ENCODE measurements around the gene NMU.
"Not testable (repeated sequence)": the region's sequence is repeated elsewhere in the genome, so short reads cannot be mapped to it uniquely, and the experiment has no call there.

The NMU gene
- total RNA-seq = 0 to 0.07 reads per million in 2 donors

GRCh38 chr4:55635741-55636655, at the start of gene NMU:
Gene NMU (minus strand): TSS chr4:55636298. CDS start chr4:55636192, 106 bp downstream.
- peak; percentile 1 for DNase-seq

- no peak for DNase-seq
These were observed 48.2 kb upstream of the NMU start for GRCh38 chr4:55684276-55684675.

GRCh38 chr4:55682797-55683196, 46.7 kb upstream of the NMU start:
- not testable (repeated sequence) for DNase-seq

- DNase-seq = no peak
These were observed 46.2 kb upstream of the NMU start for GRCh38 chr4:55682295-55682694.

GRCh38 chr4:55681430-55681829, 45.3 kb upstream of the NMU start:
- DNase-seq = no peak

- DNase-seq = no peak
These were observed 39.2 kb upstream of the NMU start for GRCh38 chr4:55675196-55675793.

- no peak for DNase-seq
These were observed 37.3 kb upstream of the NMU start for GRCh38 chr4:55673424-55673823.

- no peak for DNase-seq
These were observed 35.6 kb upstream of the NMU start for GRCh38 chr4:55671667-55672066.

GRCh38 chr4:55670695-55671094, 34.6 kb upstream of the NMU start:
- DNase-seq = no peak

GRCh38 chr4:55668449-55668848, 32.4 kb upstream of the NMU start:
- DNase-seq = no peak

GRCh38 chr4:55666535-55666934, 30.4 kb upstream of the NMU start:
- no peak for DNase-seq

- DNase-seq = no peak
These were observed 27.0 kb upstream of the NMU start for GRCh38 chr4:55663145-55663544.

- DNase-seq = no peak
These were observed 25.4 kb upstream of the NMU start for GRCh38 chr4:55661398-55662056.

GRCh38 chr4:55658657-55659056, 22.6 kb upstream of the NMU start:
- no peak for DNase-seq

- DNase-seq = no peak
These were observed 18.0 kb upstream of the NMU start for GRCh38 chr4:55654131-55654530.

- DNase-seq = no peak
These were observed 14.4 kb upstream of the NMU start for GRCh38 chr4:55650483-55650882.

- DNase-seq = no peak
These were observed 1.2 kb upstream of the NMU start for GRCh38 chr4:55637272-55637820.

- DNase-seq = no peak
These were observed 530 bp upstream of the NMU start for GRCh38 chr4:55636656-55636999.

GRCh38 chr4:55635282-55635681, 816 bp downstream of the NMU start:
- no peak for DNase-seq

- DNase-seq = no peak
These were observed 1.5 kb downstream of the NMU start for GRCh38 chr4:55634417-55635128.

- no peak for DNase-seq
These were observed 2.2 kb downstream of the NMU start for GRCh38 chr4:55633903-55634302.

- DNase-seq = no peak
These were observed 10.3 kb downstream of the NMU start for GRCh38 chr4:55625835-55626234.

- DNase-seq = not testable (repeated sequence)
These were observed 12.0 kb downstream of the NMU start for GRCh38 chr4:55624063-55624462.

All from T-helper 9 cell (primary cell).